ENCODE results near the gene COMMD4. TPM values are rescaled to one million over a fixed set of nuclear protein-coding genes. Genes with fewer than 3 reads are reported as not detected.

The COMMD4 gene
- total and polyA plus RNA-seq, 10 of the 15 experiments (the other 5 are each of a cell fraction or from before 2014, with no cell fraction given): 14.5 to 118 (median 75.3) TPM

GRCh38 chr15:75347222-75348033, 11.6 kb downstream of the COMMD4 start (continued):
- TF ChIP-seq BCLAF1 (IDR thresholded peaks at IDR 0.05) (no peak), SP1 (IDR thresholded peaks at IDR 0.05; ENCODE audit: low read depth, low read length) (no peak), TCF12 (IDR thresholded peaks at IDR 0.05; ENCODE audit: low read depth, low read length) (peak; percentile 92), SUPT20H (IDR thresholded peaks at IDR 0.05; ENCODE audit: borderline replicate concordance, control insufficient read depth, low read depth, low read length) (no peak), NBN (IDR thresholded peaks at IDR 0.05) (peak; percentile 56; the same call in 1 of the 2 replicates), SMAD1 (IDR thresholded peaks at IDR 0.05; ENCODE audit: low read depth, partially characterized antibody) (no peak), ZNF207 (IDR thresholded peaks at IDR 0.05; ENCODE audit: borderline replicate concordance) (no peak), ZNF217 (IDR thresholded peaks at IDR 0.05) (no peak; the same call in 1 of the 2 replicates), SREBF2 (IDR thresholded peaks at IDR 0.05; ENCODE audit: low read length) (no peak), ZNF384 (IDR thresholded peaks at IDR 0.05; ENCODE audit: borderline replicate concordance, low read depth, low read length) (no peak), IRF3 (IDR thresholded peaks at IDR 0.05) (no peak), HDGF (IDR thresholded peaks at IDR 0.05) (0 out of 2 replicates have a peak, but pooled peaks have one; percentile 32), CBX3 (IDR thresholded peaks at IDR 0.05; ENCODE audit: borderline replicate concordance, low read depth) (no peak)
- TF ChIP-seq, protein P1, sequence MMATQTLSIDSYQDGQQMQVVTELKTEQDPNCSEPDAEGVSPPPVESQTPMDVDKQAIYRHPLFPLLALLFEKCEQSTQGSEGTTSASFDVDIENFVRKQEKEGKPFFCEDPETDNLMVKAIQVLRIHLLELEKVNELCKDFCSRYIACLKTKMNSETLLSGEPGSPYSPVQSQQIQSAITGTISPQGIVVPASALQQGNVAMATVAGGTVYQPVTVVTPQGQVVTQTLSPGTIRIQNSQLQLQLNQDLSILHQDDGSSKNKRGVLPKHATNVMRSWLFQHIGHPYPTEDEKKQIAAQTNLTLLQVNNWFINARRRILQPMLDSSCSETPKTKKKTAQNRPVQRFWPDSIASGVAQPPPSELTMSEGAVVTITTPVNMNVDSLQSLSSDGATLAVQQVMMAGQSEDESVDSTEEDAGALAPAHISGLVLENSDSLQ (IDR thresholded peaks at IDR 0.05): 0 out of 2 replicates have a peak, but pooled peaks have one; percentile 17
- TF ChIP-seq, protein P2, sequence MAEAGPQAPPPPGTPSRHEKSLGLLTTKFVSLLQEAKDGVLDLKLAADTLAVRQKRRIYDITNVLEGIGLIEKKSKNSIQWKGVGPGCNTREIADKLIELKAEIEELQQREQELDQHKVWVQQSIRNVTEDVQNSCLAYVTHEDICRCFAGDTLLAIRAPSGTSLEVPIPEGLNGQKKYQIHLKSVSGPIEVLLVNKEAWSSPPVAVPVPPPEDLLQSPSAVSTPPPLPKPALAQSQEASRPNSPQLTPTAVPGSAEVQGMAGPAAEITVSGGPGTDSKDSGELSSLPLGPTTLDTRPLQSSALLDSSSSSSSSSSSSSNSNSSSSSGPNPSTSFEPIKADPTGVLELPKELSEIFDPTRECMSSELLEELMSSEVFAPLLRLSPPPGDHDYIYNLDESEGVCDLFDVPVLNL (IDR thresholded peaks at IDR 0.05; ENCODE audit: low read depth, low read length): no peak
- TF ChIP-seq, protein P3, sequence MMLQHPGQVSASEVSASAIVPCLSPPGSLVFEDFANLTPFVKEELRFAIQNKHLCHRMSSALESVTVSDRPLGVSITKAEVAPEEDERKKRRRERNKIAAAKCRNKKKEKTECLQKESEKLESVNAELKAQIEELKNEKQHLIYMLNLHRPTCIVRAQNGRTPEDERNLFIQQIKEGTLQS (IDR thresholded peaks at IDR 0.05; ENCODE audit: borderline replicate concordance, extremely low read depth, low read depth, low read length): no peak
- TF ChIP-seq, protein P4, sequence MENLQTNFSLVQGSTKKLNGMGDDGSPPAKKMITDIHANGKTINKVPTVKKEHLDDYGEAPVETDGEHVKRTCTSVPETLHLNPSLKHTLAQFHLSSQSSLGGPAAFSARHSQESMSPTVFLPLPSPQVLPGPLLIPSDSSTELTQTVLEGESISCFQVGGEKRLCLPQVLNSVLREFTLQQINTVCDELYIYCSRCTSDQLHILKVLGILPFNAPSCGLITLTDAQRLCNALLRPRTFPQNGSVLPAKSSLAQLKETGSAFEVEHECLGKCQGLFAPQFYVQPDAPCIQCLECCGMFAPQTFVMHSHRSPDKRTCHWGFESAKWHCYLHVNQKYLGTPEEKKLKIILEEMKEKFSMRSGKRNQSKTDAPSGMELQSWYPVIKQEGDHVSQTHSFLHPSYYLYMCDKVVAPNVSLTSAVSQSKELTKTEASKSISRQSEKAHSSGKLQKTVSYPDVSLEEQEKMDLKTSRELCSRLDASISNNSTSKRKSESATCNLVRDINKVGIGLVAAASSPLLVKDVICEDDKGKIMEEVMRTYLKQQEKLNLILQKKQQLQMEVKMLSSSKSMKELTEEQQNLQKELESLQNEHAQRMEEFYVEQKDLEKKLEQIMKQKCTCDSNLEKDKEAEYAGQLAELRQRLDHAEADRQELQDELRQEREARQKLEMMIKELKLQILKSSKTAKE (IDR thresholded peaks at IDR 0.05; ENCODE audit: low read depth, poor library complexity, severe bottlenecking): no peak

All from GM12878 (cell line).